ENCODE measurements around the gene KIF6.

Gene KIF6

GRCh38 chr6:39422238-39422637 lies 303.0 kb downstream of the KIF6 start:
- DNase-seq (ENCODE audit: low read depth), result no peak
- in situ Hi-C loops (cut with HindIII; ENCODE audit: low sequenced_read_pairs), result no loop called here
- H3K4me3 ChIP-seq (ENCODE audit: low read depth, low read length), result no peak overlapping the region
- TF ChIP-seq CTCF (IDR thresholded peaks at IDR 0.05; ENCODE audit: low read depth, low read length, missing control alignments), result no peak

GRCh38 chr6:39421383-39422225 lies 303.6 kb downstream of the KIF6 start:
- TF ChIP-seq CTCF (IDR thresholded peaks at IDR 0.05; ENCODE audit: low read depth, low read length, missing control alignments), result no peak
- in situ Hi-C loops (cut with HindIII; ENCODE audit: low sequenced_read_pairs), result no loop called here
- H3K4me3 ChIP-seq (ENCODE audit: low read depth, low read length), result no peak overlapping the region
- no peak for DNase-seq (ENCODE audit: low read depth)

- H3K4me3 ChIP-seq (ENCODE audit: low read depth, low read length), result no peak overlapping the region
- in situ Hi-C loops (cut with HindIII; ENCODE audit: low sequenced_read_pairs), result no loop called here
- DNase-seq (ENCODE audit: low read depth), result peak; percentile 47
- no peak for TF ChIP-seq CTCF (IDR thresholded peaks at IDR 0.05; ENCODE audit: low read depth, low read length, missing control alignments)
Observed at GRCh38 chr6:39420300-39421265, 304.6 kb downstream of the KIF6 start.

GRCh38 chr6:39419607-39420006 lies 305.6 kb downstream of the KIF6 start:
- no peak for TF ChIP-seq CTCF (IDR thresholded peaks at IDR 0.05; ENCODE audit: low read depth, low read length, missing control alignments)
- no peak overlapping the region for H3K4me3 ChIP-seq (ENCODE audit: low read depth, low read length)
- no peak for DNase-seq (ENCODE audit: low read depth)
- in situ Hi-C loops (cut with HindIII; ENCODE audit: low sequenced_read_pairs), result no loop called here

- TF ChIP-seq CTCF (IDR thresholded peaks at IDR 0.05; ENCODE audit: low read depth, low read length, missing control alignments), result no peak
- in situ Hi-C loops (cut with HindIII; ENCODE audit: low sequenced_read_pairs), result no loop called here
- no peak overlapping the region for H3K4me3 ChIP-seq (ENCODE audit: low read depth, low read length)
- no peak for DNase-seq (ENCODE audit: low read depth)
Observed at GRCh38 chr6:39417440-39417839, 307.8 kb downstream of the KIF6 start.

GRCh38 chr6:39416728-39417127 lies 308.5 kb downstream of the KIF6 start:
- no peak overlapping the region for H3K4me3 ChIP-seq (ENCODE audit: low read depth, low read length)
- DNase-seq (ENCODE audit: low read depth), result peak; percentile 51
- no peak for TF ChIP-seq CTCF (IDR thresholded peaks at IDR 0.05; ENCODE audit: low read depth, low read length, missing control alignments)
- in situ Hi-C loops (cut with HindIII; ENCODE audit: low sequenced_read_pairs), result no loop called here
